ENCODE results near the gene SLC39A7. TPM values are rescaled to one million over a fixed set of nuclear protein-coding genes. Genes with fewer than 3 reads are reported as not detected.

Gene SLC39A7
- total and polyA plus RNA-seq, 2 of the 13 experiments (the other 11 are each of a cell fraction or from before 2014, with no cell fraction given) = 142 to 229 TPM

DNA sequence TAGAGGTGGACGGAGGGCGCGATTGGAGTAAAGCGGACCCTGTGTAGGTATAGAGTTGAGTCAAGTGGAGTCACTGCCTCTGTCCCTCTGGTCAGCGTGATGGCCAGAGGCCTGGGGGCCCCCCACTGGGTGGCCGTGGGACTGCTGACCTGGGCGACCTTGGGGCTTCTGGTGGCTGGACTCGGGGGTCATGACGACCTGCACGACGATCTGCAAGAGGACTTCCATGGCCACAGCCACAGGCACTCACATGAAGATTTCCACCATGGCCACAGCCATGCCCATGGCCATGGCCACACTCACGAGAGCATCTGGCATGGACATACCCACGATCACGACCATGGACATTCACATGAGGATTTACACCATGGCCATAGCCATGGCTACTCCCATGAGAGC is 479 bp downstream of the SLC39A7 start (continued):
- TF ChIP-seq KAT7 (CRISPR knock-in tag; IDR thresholded peaks at IDR 0.05; ENCODE audit: borderline replicate concordance) (peak; percentile 30; the same call in 1 of the 2 replicates), NR2F6 (IDR thresholded peaks at IDR 0.05) (peak; percentile 47; the same call in 1 of the 2 replicates), NR2F6 (CRISPR knock-in tag; IDR thresholded peaks at IDR 0.05) (peak; percentile 44; the same call in 1 of the 2 replicates), ZSCAN9 (CRISPR knock-in tag; IDR thresholded peaks at IDR 0.05; ENCODE audit: borderline replicate concordance) (no peak), ZNF546 (CRISPR knock-in tag; conservative IDR thresholded peaks at IDR 0.05) (no peak; the same call in 1 of the 2 replicates), ZNF253 (CRISPR knock-in tag; IDR thresholded peaks at IDR 0.05; ENCODE audit: borderline replicate concordance) (peak; percentile 76; the same call in 1 of the 2 replicates), SP4 (CRISPR knock-in tag; IDR thresholded peaks at IDR 0.05) (0 out of 2 replicates have a peak, but pooled peaks have one; percentile 38), ATF7-NPFF (CRISPR knock-in tag; IDR thresholded peaks at IDR 0.05; ENCODE audit: low read depth) (no peak), HDAC2 (CRISPR knock-in tag; IDR thresholded peaks at IDR 0.05) (peak; percentile 7; the same call in 1 of the 2 replicates), HNRNPH1 (optimal IDR thresholded peaks at IDR 0.05; ENCODE audit: low read depth, low read length) (peak; percentile 24), ZNF431 (CRISPR knock-in tag; IDR thresholded peaks at IDR 0.05; ENCODE audit: borderline replicate concordance, low read depth) (0 out of 2 replicates have a peak, but pooled peaks have one; percentile 23), PHF20 (CRISPR knock-in tag; IDR thresholded peaks at IDR 0.05) (0 out of 2 replicates have a peak, but pooled peaks have one; percentile 4), NFKBIZ (CRISPR knock-in tag; IDR thresholded peaks at IDR 0.05) (no peak), ZNF530 (CRISPR knock-in tag; IDR thresholded peaks at IDR 0.05; ENCODE audit: low read depth) (0 out of 2 replicates have a peak, but pooled peaks have one; percentile 46), GPN1 (CRISPR knock-in tag; IDR thresholded peaks at IDR 0.05; ENCODE audit: borderline replicate concordance) (peak; percentile 15; the same call in 1 of the 2 replicates), LCORL (IDR thresholded peaks at IDR 0.05) (no peak), LCORL (CRISPR knock-in tag; IDR thresholded peaks at IDR 0.05) (0 out of 2 replicates have a peak, but pooled peaks have one; percentile 11)
- TF ChIP-seq, protein P1, sequence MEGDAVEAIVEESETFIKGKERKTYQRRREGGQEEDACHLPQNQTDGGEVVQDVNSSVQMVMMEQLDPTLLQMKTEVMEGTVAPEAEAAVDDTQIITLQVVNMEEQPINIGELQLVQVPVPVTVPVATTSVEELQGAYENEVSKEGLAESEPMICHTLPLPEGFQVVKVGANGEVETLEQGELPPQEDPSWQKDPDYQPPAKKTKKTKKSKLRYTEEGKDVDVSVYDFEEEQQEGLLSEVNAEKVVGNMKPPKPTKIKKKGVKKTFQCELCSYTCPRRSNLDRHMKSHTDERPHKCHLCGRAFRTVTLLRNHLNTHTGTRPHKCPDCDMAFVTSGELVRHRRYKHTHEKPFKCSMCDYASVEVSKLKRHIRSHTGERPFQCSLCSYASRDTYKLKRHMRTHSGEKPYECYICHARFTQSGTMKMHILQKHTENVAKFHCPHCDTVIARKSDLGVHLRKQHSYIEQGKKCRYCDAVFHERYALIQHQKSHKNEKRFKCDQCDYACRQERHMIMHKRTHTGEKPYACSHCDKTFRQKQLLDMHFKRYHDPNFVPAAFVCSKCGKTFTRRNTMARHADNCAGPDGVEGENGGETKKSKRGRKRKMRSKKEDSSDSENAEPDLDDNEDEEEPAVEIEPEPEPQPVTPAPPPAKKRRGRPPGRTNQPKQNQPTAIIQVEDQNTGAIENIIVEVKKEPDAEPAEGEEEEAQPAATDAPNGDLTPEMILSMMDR (CRISPR knock-in tag; IDR thresholded peaks at IDR 0.05) = 0 out of 2 replicates have a peak, but pooled peaks have one; percentile 25
- TF ChIP-seq, protein P2, sequence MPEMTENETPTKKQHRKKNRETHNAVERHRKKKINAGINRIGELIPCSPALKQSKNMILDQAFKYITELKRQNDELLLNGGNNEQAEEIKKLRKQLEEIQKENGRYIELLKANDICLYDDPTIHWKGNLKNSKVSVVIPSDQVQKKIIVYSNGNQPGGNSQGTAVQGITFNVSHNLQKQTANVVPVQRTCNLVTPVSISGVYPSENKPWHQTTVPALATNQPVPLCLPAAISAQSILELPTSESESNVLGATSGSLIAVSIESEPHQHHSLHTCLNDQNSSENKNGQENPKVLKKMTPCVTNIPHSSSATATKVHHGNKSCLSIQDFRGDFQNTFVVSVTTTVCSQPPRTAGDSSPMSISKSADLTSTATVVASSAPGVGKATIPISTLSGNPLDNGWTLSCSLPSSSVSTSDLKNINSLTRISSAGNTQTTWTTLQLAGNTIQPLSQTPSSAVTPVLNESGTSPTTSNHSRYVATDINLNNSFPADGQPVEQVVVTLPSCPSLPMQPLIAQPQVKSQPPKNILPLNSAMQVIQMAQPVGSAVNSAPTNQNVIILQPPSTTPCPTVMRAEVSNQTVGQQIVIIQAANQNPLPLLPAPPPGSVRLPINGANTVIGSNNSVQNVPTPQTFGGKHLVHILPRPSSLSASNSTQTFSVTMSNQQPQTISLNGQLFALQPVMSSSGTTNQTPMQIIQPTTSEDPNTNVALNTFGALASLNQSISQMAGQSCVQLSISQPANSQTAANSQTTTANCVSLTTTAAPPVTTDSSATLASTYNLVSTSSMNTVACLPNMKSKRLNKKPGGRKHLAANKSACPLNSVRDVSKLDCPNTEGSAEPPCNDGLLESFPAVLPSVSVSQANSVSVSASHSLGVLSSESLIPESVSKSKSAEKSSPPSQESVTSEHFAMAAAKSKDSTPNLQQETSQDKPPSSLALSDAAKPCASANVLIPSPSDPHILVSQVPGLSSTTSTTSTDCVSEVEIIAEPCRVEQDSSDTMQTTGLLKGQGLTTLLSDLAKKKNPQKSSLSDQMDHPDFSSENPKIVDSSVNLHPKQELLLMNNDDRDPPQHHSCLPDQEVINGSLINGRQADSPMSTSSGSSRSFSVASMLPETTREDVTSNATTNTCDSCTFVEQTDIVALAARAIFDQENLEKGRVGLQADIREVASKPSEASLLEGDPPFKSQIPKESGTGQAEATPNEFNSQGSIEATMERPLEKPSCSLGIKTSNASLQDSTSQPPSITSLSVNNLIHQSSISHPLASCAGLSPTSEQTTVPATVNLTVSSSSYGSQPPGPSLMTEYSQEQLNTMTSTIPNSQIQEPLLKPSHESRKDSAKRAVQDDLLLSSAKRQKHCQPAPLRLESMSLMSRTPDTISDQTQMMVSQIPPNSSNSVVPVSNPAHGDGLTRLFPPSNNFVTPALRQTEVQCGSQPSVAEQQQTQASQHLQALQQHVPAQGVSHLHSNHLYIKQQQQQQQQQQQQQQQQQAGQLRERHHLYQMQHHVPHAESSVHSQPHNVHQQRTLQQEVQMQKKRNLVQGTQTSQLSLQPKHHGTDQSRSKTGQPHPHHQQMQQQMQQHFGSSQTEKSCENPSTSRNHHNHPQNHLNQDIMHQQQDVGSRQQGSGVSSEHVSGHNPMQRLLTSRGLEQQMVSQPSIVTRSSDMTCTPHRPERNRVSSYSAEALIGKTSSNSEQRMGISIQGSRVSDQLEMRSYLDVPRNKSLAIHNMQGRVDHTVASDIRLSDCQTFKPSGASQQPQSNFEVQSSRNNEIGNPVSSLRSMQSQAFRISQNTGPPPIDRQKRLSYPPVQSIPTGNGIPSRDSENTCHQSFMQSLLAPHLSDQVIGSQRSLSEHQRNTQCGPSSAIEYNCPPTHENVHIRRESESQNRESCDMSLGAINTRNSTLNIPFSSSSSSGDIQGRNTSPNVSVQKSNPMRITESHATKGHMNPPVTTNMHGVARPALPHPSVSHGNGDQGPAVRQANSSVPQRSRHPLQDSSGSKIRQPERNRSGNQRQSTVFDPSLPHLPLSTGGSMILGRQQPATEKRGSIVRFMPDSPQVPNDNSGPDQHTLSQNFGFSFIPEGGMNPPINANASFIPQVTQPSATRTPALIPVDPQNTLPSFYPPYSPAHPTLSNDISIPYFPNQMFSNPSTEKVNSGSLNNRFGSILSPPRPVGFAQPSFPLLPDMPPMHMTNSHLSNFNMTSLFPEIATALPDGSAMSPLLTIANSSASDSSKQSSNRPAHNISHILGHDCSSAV (CRISPR knock-in tag; IDR thresholded peaks at IDR 0.05; ENCODE audit: borderline replicate concordance) = no peak
- TF ChIP-seq, protein P3, sequence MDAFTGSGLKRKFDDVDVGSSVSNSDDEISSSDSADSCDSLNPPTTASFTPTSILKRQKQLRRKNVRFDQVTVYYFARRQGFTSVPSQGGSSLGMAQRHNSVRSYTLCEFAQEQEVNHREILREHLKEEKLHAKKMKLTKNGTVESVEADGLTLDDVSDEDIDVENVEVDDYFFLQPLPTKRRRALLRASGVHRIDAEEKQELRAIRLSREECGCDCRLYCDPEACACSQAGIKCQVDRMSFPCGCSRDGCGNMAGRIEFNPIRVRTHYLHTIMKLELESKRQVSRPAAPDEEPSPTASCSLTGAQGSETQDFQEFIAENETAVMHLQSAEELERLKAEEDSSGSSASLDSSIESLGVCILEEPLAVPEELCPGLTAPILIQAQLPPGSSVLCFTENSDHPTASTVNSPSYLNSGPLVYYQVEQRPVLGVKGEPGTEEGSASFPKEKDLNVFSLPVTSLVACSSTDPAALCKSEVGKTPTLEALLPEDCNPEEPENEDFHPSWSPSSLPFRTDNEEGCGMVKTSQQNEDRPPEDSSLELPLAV (CRISPR knock-in tag; conservative IDR thresholded peaks at IDR 0.05; ENCODE audit: low read depth) = no peak
